DMS53 treated with DMSO at 0.1 percent for 48 hours (cell line): ENCODE measurements around the gene GRK4.
"Not testable (repeated sequence)": the region's sequence is repeated elsewhere in the genome, so short reads cannot be mapped to it uniquely, and the experiment has no call there.

Source experiments
- DNase-seq: peaks from one replicate; lab custom pipeline; 2025; ENCODE audit not compliant: unreplicated experiment; lab: John Stamatoyannopoulos, UW

GRK4 gene

DNA sequence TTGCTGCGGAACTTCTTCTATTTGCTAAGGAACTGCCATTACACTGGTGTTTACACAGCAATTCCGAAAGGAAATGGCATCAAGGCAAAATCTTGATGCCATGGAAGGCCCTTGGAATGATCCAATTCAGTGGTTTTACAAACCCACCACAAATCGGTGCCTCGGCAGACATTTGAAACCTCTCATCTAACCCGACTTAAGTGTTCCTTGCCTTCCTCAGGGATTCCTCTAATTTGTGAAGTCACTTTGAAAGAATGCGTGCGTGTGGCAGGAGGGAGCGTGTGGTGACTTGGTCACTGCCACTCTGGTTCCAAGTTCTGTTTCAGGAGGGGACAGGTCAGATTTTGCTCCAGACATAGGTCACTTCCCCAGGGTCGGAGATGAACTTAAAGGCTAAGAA lies 4.9 kb upstream of the GRK4 start:
- DNase-seq = no peak

DNA sequence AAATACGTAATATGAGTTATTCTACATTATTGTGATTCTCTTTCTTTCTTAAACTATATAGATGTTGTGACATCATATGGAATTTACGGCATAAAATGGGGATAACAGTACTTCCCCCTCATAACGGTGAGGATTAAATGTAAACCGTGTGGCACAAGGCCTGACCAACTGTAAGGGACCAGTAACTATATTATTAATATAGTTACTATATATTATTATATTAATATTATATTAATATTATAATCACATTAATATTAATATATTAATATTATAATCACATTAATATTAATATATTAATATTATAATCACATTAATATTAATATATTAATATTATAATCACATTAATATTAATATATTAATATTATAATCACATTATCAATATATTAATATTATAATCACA lies 2.9 kb upstream of the GRK4 start:
- DNase-seq = not testable (repeated sequence)

DNA sequence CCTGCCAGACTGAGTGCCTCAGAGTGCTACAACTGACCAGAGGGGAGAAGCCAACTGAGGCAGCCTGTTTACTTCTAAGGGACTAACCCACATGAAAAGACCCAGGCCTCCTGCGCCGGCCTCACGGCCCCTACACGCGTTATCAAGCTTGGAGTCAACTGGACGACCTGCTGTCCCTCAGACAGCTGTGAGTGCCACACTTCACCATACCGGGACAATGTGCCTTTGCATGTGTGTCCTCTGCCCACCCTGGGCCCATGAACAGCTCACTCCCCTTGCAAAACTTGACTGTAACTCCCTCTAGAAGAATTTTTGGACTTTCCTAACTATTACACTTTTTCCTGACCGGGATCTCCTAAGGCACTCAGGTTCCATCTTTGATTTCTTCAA lies 2.0 kb upstream of the GRK4 start:
- DNase-seq = no peak

DNA sequence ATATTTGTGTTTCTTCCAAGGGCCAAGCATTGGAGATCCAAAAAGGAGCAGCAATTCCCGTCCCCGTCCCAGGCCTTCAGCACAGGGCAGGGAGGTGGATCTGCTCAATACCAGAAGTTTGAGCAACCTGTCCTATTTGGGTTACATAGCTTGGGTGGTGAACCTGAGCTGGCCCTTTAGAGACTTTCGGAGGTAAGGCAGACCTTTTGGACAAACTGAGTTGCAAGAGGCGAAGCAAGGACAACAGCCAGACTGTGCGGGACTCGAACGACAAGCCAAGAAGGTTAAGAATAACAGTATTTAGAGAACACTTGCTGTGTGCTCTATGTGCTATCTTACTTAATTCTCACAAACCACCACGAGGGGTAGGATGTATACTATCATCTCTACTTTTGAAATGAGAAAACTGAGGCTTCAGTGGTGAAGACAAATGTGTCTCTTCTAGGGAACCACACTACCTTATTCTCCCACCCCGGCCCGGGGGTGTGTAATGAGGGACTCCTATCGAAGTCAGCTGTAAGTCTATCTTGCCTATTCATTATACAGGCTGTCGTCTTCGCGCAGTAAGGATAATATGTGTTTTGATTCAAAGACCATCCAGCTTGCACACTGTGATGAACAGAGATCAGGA lies 1.4 kb upstream of the GRK4 start:
- DNase-seq = peak; percentile 59

DNA sequence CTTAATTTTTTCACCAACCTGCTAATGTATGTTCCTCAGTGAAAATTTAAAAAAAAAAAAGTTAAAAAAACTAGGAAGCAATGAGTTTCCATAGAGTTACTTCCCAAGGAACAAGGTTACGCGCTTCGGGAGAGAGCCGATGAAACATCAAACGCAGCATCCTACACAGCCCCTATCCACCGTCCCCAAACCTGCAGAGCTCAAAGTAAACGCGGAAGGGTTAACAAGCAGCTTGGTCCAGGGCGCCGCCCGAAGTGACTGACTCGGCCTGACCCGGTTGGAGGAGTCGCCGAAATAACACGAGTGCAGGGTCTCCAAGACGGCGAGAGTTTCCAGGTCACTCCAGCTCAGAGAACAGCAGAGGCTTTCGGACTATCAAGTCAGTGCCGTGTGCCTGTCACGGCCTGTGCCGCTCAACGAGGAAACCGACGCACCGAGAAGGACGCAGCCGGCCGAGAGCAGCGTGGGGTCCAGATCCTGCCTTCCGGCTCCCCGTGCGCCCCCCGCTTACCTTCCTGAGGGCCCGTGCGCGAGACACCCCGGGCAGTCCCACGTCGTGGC lies 677 bp upstream of the GRK4 start:
- DNase-seq = peak; percentile 61

DNA sequence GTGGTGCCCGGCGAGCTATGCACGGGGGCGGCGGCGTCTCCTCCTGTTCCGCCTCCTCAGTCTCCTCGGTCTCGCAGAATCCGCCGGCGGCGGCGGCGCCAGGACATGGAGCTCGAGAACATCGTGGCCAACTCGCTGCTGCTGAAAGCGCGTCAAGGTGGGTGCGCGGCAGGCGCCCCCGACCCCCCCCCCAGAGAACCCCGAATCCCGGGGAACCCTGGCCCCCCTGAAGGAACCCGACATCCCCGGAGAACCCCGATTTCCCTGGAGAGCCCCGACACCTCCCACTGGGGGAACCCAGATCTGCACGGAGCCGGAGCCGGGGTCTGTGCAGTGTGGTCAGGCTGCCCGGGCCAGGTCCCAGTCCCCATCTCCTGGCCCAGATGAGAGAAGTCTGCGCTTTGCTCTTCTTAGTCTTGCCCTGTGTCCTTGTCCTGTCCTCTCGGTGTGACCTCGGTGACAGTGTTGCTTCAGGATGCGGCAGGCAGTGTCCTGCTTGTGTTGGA lies 648 bp downstream of the GRK4 start:
- peak; percentile 72 for DNase-seq

DNA sequence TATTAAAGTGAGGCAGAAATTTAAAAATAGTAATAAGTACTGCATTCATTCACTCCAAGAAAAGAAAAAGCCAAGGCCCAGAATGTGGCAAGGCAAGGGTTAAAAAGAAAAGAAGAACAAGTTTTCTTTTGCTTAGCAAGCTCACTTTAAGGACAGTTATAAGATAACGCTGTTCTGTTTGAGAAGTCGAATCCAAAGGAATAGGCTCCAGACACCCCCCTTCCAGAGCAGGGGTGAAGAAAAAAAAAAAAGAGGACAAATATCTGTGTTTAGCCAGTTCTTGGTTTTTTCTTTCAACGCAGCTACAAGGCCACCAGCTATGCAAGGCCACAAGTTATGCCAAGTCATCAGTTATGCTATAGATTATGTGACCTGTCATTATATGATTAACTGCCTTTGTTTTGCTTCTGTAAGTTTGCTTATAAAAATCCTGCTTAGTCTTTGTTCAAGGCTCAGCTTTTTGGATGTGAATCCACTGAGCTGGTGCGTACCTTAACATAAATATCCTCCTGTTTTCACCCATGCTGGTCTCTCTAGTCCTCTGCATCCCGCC lies 1.4 kb downstream of the GRK4 start:
- no peak for DNase-seq

DNA sequence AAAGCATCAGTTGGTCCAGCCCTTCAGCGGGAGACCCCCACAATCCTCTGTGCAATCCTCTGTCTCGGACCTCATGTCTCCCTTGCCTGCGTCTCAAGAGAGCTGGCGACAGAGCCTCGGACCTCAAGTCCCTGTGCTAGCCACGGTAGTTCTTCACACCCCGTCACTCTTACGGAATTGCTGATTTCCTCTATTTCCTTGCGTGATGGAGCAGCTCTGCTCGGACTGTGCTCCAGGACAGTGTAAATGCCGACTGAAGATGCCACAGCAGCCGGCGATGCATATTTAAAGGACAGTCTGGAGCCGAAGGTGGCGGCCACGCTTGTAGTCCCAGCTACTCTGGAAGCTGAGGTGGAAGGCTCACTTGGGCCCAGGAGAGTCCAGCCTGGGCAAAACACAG lies 1.9 kb downstream of the GRK4 start:
- no peak for DNase-seq

DNA sequence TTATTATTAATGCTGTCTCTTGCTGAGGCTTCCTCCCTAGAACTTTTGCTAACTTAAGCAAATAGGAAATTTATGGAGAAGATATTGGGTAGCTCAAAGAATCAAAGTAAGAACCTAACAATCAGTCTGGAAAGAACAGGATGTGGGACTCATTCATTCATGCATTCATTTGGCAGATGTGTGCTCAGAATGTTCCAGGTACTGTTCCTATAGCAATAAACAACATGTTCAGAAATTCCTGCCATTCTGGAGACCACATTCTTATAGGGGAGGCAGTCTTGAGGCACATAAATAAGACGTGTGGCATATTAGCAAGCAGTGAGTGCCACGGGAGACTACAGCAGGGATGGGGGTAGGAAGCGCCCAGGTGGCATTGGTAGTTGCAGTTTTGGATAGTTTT lies 5.0 kb downstream of the GRK4 start:
- no peak for DNase-seq

DNA sequence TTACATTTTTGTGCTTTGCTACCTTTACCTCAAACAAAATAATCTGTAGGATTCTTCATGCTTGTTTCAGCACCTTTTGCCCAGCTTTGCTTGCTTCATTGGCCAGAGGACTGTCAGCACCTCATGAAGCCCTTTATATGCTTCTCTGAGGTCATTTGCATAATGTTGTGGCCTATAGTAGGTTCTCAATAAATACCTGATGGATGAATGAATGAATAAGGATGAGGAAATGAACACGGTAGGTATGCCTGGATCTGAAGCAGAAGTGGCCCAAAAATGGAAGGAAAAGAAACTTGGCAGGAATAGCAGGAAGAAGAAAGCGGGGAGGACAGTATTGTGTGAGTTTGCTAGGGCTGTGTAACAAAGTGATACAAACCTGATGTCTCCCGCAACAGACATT lies 7.9 kb downstream of the GRK4 start:
- DNase-seq = no peak

DNA sequence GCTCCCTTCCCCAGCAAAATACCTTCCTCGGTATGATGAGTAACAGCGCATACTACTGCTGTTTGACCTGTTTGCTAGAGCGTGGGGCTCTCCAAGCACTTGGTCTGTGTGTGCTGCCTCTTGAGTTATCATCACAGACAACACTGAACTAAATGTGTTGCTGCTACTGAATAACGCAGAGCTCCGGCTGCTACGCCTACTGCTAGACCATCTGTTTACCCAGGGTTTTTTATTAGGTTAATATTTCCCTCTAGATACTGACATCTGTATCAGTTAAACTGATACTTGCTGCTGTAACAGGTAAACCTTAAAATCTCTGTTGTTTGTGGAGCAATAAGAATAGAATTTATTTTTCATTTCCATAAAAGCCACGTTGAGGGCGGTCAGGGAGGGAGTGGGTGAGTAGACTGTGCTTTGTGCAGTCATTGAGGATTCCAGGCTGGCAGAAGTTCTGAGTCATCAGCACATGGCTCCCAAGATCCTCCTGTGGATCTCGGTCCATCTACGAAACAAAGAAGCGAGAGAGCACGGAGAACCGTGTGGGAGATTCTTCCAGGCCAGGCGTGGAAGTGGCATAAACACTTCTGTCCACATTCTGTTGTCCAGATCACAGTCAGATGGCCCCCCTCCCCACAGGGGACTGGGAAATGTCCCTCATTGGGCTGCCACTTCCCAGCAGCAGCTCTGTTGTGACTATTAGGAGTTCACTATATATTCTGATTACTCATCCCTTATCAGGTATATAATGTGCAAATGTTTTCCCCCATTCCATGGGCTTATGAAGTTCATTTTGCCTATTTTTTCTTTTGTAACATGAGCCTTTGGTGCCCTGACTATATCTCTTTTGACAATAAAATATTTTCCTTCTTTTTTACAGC lies 14.1 kb downstream of the GRK4 start:
- peak; percentile 95 for DNase-seq

DNA sequence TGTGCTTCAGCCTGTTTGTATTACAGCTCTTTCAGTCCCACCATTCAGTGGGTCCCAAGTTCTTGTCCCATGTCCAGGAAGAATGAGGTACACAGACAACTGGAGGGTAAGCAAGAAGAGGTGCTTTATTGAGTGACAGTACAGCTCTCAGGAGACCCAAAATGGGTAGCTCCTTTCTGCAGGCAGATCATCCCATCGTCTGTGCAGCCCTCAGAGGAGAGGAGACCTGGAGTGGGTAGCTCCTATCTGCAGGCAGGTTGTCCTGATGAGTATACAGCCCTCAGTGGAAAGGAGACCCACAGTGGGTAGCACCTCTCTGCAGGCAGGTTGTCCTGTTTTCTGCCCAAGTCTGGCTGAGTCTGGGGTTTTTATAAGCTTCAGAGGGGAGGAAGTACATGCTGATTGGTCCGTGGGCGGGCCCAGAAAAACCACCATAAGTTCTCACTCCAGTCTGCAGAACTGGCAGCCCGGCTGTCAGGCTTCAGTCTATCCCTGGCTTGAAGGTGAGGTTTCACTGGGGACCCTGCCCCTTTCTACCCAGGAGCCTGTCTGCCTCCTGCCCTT lies 18.0 kb downstream of the GRK4 start:
- no peak for DNase-seq

DNA sequence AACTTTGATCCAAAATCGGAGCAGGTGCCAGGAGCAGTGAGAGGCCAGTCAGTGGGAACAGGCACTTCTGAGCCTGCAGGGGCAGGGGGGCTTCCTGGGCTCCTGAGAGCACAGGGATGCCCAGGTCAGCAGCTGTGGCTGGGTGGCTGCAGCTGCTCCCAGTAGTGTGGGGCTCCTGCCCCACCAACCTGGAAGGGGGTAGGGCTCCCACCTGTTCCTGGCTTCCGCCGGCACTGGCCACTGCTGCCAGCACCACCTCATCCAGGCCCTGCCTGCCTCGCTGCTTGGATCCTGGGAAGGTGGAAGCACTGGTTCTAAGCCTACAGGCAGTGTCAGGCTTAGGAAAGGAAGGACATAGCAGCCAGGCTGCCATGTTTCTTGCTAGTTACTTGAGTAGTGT lies 18.6 kb downstream of the GRK4 start:
- DNase-seq = no peak

DNA sequence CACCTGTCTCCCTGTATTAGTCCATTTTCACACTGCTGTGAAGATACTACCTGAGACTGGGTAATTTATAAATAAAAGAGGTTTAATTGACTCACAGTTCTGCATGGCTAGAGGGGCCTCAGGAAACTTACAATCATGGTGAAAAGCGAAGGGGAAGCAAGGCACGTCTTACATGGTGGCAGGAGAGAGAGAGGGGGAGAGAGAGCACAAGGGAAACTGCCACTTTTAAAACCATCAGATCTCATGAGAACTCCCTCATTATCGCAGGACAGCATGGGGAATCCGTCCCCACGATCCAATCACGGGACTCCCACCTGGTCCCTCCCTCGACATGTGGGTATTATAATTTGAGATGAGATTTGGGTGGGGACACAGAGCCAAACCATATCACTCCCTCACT lies 20.3 kb downstream of the GRK4 start:
- DNase-seq = not testable (repeated sequence)

DNA sequence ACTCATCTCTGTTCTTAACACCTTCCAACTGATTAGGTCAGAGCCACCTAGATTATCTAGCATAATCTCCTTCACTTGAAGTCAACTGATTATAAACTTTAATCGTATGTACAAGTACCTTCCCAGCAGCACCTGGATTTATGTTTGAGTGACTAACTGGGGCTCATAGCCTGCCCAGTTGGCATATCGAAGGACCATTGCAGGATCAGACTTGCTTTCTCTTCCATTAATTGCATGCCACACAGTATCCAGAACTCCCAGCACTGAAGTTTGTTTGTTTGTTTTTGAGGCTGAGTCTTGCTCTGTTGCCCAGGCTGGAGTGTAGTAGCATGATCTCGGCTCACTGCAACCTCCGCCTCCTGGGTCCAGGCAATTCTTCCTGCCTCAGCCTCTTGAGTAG lies 27.9 kb downstream of the GRK4 start:
- DNase-seq = no peak

DNA sequence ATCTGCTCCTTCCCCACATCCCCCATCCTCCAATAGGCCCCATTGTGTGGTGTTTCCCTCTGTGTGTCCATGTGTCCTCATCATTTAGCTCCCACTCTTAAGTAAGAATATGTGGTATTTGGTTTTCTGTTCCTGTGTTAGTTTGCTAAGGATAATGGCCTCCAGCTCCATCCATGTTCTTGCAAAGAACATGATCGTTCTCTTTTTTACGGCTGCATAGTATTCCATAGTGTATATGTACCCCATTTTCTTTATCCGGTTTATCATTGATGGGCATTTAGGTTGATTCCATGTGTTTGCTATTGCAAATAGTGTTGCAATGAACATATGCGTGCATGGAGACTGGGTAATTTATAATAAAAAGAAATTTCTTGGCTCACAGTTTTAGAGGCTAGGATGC lies 31.5 kb downstream of the GRK4 start:
- no peak for DNase-seq

DNA sequence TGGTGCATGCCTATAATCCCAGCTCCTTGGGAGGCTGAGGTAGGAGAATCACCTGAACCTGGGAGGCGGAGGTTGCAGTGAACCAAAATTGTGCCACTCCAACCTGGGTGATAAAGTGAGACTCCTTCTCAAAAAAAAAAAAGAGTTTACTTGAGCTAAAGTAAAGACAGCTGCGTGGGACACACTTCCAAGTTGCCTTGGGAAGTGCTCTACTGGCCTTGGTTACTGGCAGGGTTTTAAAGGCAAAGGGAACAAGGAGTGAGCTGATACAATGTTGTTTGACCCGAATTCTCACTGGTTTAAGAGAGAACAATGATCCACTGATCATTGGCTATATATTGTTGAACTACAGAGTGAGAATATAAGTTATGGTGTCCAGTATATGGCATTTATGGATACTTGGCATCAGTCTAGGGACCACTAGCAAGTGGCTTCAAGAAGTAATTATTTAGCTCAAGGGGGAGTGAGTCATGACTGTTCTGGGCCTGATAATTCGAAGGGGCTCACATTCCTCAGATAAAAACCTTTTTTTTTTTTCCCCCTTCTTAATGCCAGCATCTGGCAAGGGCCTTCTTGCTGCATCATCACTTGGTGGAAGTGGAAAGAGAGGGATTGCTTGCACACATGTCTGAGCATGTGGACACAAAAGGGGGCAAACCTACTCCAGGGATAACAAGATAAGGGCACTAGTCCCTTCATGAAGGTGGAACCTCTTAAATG lies 32.3 kb downstream of the GRK4 start:
- DNase-seq = no peak

DNA sequence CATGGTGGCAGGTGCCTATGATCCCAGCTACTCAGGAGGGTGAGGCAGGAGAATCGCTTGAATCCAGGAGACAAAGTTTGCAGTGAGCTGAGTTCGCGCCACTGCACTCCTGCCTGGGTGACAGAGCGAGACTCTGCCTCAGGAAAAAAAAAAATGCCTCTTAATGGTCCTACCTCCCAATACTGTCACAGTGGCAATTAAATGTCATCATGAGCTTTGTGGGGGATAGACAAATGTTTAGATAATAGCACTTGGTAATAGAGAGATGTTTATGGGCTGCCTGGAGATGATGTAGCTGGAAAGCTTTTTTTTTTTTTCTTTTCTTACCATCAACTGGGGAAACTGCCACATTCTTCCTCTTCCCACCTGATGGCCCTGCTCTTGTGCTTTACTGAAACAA lies 33.0 kb downstream of the GRK4 start:
- no peak for DNase-seq

DNA sequence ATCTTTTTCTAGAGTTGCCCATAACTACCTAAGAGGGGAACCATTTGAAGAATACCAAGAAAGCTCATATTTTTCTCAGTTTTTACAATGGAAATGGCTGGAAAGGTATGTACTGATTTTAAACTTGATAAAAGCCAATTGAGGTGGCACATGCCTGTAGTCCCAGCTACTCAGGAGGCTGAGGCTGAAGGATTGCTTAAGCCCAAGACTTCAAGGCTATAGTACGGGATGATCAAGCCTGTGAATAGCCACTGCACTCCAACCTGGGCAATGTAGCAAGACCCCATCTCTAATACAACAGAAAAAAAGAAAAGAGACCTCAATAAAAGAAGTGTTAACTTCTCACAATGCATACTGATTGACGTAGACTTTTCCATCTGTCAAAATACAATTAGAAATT lies 44.4 kb downstream of the GRK4 start:
- DNase-seq = no peak

DNA sequence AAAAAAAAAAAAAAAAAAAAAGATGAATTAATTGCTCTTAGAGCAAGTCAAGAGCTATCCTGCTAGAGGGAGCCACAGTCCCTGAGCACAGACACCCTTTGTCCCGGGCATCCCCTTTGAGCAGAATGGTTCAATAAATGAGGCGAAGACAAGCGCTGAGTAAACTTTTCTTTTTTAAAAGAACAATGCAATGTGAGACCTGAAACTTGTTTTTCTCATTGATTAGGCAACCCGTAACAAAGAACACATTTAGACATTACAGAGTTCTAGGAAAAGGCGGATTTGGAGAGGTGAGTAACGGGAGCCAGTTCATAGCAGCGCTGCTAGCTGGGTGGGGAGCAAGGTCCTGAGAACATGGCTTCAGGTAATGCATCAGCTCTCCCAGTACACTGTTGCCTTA lies 46.1 kb downstream of the GRK4 start:
- no peak for DNase-seq

DNA sequence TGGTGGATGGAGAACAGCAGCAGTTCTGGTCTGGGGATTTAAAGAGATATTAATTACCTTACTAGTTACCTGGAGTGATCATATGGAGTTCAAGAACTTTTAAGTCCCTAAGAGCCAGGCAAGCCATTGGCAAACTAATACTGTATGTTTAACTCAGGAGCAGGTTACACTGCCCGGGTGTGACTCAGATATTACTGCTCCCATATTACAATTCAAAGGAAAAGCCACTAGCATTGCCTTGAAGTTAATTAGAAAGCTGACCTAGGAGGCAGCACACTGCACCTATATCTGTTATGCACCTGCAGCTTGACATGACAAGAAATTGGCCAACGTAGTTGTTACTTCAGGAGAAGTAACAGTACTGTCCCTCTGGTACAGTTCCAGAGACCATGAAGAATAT lies 47.2 kb downstream of the GRK4 start:
- DNase-seq = no peak
